CD4-positive, alpha-beta T cell treated with Interleukin-15 for 4 hours (primary cell): ENCODE measurements around the gene PRLHR.
A peak's percentile ranks its signal among the peaks of the same experiment; 100 is the strongest.

ENCODE experiments used
- DNase-seq: peaks from one replicate; pipeline ENCODE4 v3.0.0-alpha.2; 2020; ENCODE audit warnings: low spot score

Gene PRLHR

GRCh38 chr10:118563373-118563890 lies 32.0 kb downstream of the PRLHR start:
- no peak for DNase-seq

GRCh38 chr10:118562851-118563250 lies 32.6 kb downstream of the PRLHR start:
- DNase-seq, result no peak

GRCh38 chr10:118557946-118558345 lies 37.5 kb downstream of the PRLHR start:
- DNase-seq, result no peak

- no peak for DNase-seq
Measured at GRCh38 chr10:118551535-118552100, 43.8 kb downstream of the PRLHR start.

- DNase-seq, result no peak
Measured at GRCh38 chr10:118547282-118547681, 48.2 kb downstream of the PRLHR start.

- no peak for DNase-seq
Measured at GRCh38 chr10:118546479-118546878, 49.0 kb downstream of the PRLHR start.

- DNase-seq, result no peak
Measured at GRCh38 chr10:118545381-118545780, 50.1 kb downstream of the PRLHR start.

GRCh38 chr10:118544401-118544948 lies 51.0 kb downstream of the PRLHR start:
- no peak for DNase-seq

GRCh38 chr10:118543714-118544400 lies 51.6 kb downstream of the PRLHR start:
- DNase-seq, result peak; percentile 12

- DNase-seq, result no peak
Measured at GRCh38 chr10:118542745-118543144, 52.7 kb downstream of the PRLHR start.

GRCh38 chr10:118542205-118542604 lies 53.2 kb downstream of the PRLHR start:
- no peak for DNase-seq

GRCh38 chr10:118541718-118542117 lies 53.7 kb downstream of the PRLHR start:
- no peak for DNase-seq
